Body of pancreas (tissue), 4 donors: ENCODE measurements around the gene TCTN3.

ENCODE experiments used
- CTCF ChIP-seq, 7 experiments: fragments of 450-650 bp in 4 of 7; fragments of 200-600 bp in 3 of 7; sonication (generic) in 3 of 7; IDR thresholded peaks; one replicate each; pipeline ENCODE4 v1.5.1; 2016 to 2019; ENCODE audit warnings: antibody characterized with exemption in 7 of 7
- POLR2A ChIP-seq, 3 donors: fragments of 450-650 bp; IDR thresholded peaks; one replicate each; pipeline ENCODE4 v1.6.1; 2016; ENCODE audit warnings: antibody characterized with exemption in 3 of 3, mild to moderate bottlenecking in 2 of 3

- no peak for TF ChIP-seq CTCF (IDR thresholded peaks at IDR 0.05)
- no peak for TF ChIP-seq POLR2A (IDR thresholded peaks at IDR 0.05)
Observed at GRCh38 chr10:95742962-95743535, 49.3 kb upstream of the TCTN3 start.
